Neural progenitor cell (in vitro differentiated cells): ENCODE data around the gene ARNT2.

Experiments
- EZH2 ChIP-seq: fragments of 200-600 bp; sonication (generic); IDR thresholded peaks from 2 replicates; pipeline ENCODE4 v1.6.1; 2017; ENCODE audit warnings: antibody characterized with exemption, mild to moderate bottlenecking, moderate library complexity
- EZH2phosphoT487 ChIP-seq: fragments of 200-600 bp; sonication (generic); IDR thresholded peaks from 2 replicates; pipeline ENCODE4 v1.6.1; 2017; ENCODE audit warnings: antibody characterized with exemption
- TF ChIP-seq, protein P1 (sequence below): fragments of 200-600 bp; sonication (generic); IDR thresholded peaks from 2 replicates; pipeline ENCODE4 v1.5.1; 2017; ENCODE audit warnings: antibody characterized with exemption, mild to moderate bottlenecking

DNA sequence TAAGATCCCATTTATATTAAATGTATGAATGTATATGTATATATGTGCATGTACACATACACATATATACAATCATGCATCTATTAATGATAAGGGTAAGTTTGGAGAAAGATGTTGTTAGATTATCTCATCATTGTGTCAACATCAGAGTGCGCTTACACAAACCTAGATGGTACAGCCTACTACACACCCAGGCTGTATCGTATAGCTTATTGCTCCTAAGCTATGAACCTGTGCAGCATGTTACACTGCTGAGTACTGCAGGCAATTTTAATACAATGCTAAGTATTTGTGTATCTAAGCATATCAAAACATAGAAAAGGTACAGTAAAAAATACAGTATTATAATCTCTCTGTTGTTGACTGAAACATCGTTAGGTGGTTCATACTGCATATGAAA lies 233.6 kb downstream of the ARNT2 start:
- TF ChIP-seq, protein P1, sequence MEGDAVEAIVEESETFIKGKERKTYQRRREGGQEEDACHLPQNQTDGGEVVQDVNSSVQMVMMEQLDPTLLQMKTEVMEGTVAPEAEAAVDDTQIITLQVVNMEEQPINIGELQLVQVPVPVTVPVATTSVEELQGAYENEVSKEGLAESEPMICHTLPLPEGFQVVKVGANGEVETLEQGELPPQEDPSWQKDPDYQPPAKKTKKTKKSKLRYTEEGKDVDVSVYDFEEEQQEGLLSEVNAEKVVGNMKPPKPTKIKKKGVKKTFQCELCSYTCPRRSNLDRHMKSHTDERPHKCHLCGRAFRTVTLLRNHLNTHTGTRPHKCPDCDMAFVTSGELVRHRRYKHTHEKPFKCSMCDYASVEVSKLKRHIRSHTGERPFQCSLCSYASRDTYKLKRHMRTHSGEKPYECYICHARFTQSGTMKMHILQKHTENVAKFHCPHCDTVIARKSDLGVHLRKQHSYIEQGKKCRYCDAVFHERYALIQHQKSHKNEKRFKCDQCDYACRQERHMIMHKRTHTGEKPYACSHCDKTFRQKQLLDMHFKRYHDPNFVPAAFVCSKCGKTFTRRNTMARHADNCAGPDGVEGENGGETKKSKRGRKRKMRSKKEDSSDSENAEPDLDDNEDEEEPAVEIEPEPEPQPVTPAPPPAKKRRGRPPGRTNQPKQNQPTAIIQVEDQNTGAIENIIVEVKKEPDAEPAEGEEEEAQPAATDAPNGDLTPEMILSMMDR: no peak
- no peak for TF ChIP-seq EZH2
- TF ChIP-seq EZH2phosphoT487: no peak
